Spleen (tissue), 7 donors: ENCODE data around the gene IQGAP1.

Experiments
- CTCF ChIP-seq, 11 experiments: fragments of 200-600 bp in 7 of 11; fragments of 450-650 bp in 4 of 11; sonication (generic) in 4 of 11; IDR thresholded peaks in 8 of 11; conservative IDR thresholded peaks in 3 of 11; 1 replicate in 7 of 11; 2 replicates in 4 of 11; pipeline versions ENCODE4 v1.4.0 to v1.8.0; 2016 to 2021; ENCODE audit warnings: antibody characterized with exemption in 11 of 11, inconsistent platforms in 4 of 11, mild to moderate bottlenecking in 1 of 11
- POLR2A ChIP-seq, 3 donors: fragments of 450-650 bp; IDR thresholded peaks; one replicate each; pipeline ENCODE4 v1.5.1; 2017; ENCODE audit warnings: antibody characterized with exemption in 3 of 3, mild to moderate bottlenecking in 1 of 3
- POLR2AphosphoS5 ChIP-seq, 3 donors: sonication (generic); formaldehyde crosslinking; IDR thresholded peaks; one replicate each; pipeline ENCODE4 v1.5.1; 2017; ENCODE audit warnings: antibody characterized with exemption in 3 of 3
- donor health status: DM: no; HTN: no; CAD: no; lungs with moderate emphysema.
- donor health status: DM: no; HTN: no; CAD: no.
- donor health status: DM: no; HTN: no; CAD: no.

- TF ChIP-seq CTCF (IDR thresholded peaks at IDR 0.05 in 8 of 11, conservative IDR thresholded peaks at IDR 0.05 in 3 of 11) (no peak), POLR2A (IDR thresholded peaks at IDR 0.05) (no peak), POLR2AphosphoS5 (IDR thresholded peaks at IDR 0.05) (peak in 1 of 3 donors; percentile 81)
These were observed 24.5 kb downstream of the IQGAP1 start for GRCh38 chr15:90412356-90413194.
